Fibroblast of mammary gland (primary cell): ENCODE results near the gene NR2F2.
A peak's percentile ranks its signal among the peaks of the same experiment; 100 is the strongest.

Experiments used
- DNase-seq: peaks from one replicate; pipeline ENCODE4 v3.0.0-alpha.2; 2010; ENCODE audit warnings: low read depth
- H3K4me3 ChIP-seq: 2 replicates; pipeline ENCODE4 v1.5.1; 2011; ENCODE audit warnings: low read depth, mild to moderate bottlenecking, low read length, moderate library complexity; ENCODE audit not compliant: control insufficient read depth
- CTCF ChIP-seq: conservative IDR thresholded peaks from 2 replicates; pipeline ENCODE4 v1.5.1; 2011; ENCODE audit warnings: low read depth, low read length, inconsistent platforms; ENCODE audit not compliant: control insufficient read depth, insufficient read depth

Gene NR2F2

GRCh38 chr15:96314518-96314917 lies 16.0 kb upstream of the NR2F2 start:
- no peak for TF ChIP-seq CTCF
- no peak overlapping the region for H3K4me3 ChIP-seq
- no peak for DNase-seq

GRCh38 chr15:96314963-96315362 lies 15.5 kb upstream of the NR2F2 start:
- no peak overlapping the region for H3K4me3 ChIP-seq
- DNase-seq: no peak
- TF ChIP-seq CTCF: no peak

GRCh38 chr15:96316953-96317629 lies 13.4 kb upstream of the NR2F2 start:
- no peak for DNase-seq
- no peak for TF ChIP-seq CTCF
- no peak overlapping the region for H3K4me3 ChIP-seq

- TF ChIP-seq CTCF: no peak
- no peak overlapping the region for H3K4me3 ChIP-seq
- no peak for DNase-seq
Observed at GRCh38 chr15:96320107-96320506, 10.4 kb upstream of the NR2F2 start.

GRCh38 chr15:96320703-96321638 lies 9.5 kb upstream of the NR2F2 start:
- DNase-seq: peak; percentile 26
- peak overlapping the region; percentile 40 for H3K4me3 ChIP-seq
- TF ChIP-seq CTCF: no peak

GRCh38 chr15:96321639-96322535 lies 8.6 kb upstream of the NR2F2 start:
- DNase-seq: peak; percentile 43
- H3K4me3 ChIP-seq: peak overlapping the region; percentile 40
- no peak for TF ChIP-seq CTCF
